ENCODE data around the gene MATN1.

Gene MATN1

GRCh38 chr1:30731806-30732276 lies 8.5 kb upstream of the MATN1 start:
- no peak for DNase-seq (ENCODE audit: low read depth in 1 of 2, low spot score in 1 of 2)

DNA sequence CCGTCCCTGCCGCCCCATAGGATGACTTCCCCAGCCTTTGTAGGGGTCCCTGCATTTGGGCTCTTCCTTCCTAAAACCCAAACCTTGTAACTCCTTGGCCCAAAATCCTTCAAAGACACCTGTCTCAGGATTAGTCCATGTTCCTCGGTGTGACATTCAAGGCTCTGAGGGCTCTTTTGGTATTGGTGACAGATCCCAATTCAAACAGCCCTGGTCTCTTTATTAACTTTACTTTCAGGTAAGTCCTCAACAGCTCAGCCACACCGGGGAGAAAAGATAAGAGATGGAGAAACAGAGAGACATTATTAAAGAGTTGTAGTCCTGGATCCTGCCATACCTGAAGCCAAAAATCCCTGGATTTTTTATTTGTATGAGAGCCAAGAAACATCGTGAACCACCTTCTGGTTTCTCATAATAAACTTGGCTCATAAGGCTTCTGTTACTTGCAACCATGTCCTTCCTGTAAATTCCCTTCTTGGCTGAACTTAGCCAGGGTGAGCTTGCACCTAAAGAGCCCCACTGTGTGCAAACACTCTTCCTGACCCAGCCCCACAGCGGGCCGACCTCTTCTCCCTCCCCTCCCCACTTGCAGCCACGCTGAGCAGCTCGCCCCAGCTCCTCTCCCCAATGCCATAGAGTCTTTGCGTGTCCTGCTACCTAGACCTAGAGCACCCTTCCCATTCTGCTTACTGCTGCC lies 7.9 kb upstream of the MATN1 start:
- DNase-seq (ENCODE audit: low read depth in 1 of 2, low spot score in 1 of 2) = no peak

- DNase-seq (ENCODE audit: low read depth in 1 of 2, low spot score in 1 of 2) = no peak
Measured at GRCh38 chr1:30730346-30731108, 7.1 kb upstream of the MATN1 start.

GRCh38 chr1:30729901-30730300 lies 6.5 kb upstream of the MATN1 start:
- DNase-seq (ENCODE audit: low read depth in 1 of 2, low spot score in 1 of 2) = no peak

DNA sequence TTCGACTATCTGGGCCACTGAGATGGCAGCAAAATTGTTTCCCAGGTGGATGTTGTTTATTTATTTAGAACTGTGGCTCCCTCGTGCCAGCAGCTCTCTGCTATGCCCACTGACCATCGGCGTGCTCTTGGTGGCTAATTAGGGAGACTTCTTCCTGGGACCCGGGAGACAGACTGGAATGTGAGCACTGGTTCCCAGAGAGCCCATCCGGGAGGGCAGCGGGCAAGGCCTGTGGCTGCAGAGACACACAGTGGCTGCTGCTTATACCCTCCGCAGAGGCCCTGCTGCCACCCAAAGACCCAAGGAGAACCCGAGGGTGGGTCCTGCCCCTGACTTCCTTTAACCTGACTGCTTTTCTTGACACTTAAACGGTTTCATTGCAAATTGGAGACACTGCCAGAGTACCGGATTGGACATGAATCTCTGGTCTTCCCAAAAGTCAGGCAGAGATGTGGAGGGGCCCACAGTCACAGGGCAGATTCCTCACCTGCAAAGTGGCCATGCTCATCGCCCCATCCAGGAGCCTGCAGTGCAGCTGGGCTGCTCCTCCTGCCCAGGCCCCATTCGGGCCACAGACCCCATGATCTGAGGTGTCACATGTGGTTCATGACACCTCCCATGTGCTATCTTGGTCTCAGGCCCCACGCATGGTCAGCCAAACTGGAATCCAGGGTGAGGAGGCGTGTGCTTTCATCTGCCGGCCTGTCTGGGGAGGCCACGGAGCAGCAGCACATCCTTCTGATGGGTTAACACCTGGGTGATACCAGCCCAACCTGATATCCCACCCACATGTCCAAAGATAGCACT lies 5.7 kb upstream of the MATN1 start:
- no peak for DNase-seq (ENCODE audit: low read depth in 1 of 2, low spot score in 1 of 2)

DNA sequence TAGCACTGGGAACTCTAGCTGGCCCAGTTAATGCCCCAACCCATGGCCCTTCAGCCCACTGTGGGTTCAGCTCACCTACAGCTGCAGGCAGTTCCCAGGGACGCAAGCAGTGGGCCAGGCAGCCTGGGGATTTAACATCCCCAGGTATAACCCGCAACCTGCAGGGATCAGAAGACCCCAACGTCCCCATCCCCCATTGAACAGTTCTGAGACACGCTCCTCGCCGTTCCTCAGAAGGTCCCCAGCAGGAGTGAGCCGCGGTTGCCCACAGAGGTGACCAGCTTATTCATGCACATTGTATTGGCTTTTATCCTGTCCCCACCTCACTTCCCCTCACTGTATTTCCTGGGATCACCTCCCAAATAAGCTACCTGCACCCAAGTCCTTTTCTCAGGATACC lies 5.0 kb upstream of the MATN1 start:
- DNase-seq (ENCODE audit: low read depth in 1 of 2, low spot score in 1 of 2) = no peak

DNA sequence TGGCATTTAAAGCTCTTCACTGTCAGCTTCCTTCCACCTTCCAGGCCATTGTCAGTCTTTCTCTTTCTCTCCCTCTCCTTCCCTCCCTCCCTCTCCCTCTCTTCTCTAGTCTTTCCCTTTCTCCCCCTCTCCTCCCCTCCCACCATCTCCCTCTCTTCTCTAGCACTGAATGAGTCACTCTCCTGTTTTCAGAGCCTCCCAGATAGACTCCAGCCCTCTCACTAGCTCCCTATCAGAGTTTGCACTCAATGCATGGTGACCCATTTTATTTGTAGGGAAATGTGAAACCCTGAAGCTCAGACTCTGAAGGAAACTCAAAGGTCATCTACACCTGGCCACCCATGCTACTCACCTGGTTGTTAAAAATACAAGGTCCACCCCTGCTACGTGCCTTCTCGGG lies 4.4 kb upstream of the MATN1 start:
- no peak for DNase-seq (ENCODE audit: low read depth in 1 of 2, low spot score in 1 of 2)

DNA sequence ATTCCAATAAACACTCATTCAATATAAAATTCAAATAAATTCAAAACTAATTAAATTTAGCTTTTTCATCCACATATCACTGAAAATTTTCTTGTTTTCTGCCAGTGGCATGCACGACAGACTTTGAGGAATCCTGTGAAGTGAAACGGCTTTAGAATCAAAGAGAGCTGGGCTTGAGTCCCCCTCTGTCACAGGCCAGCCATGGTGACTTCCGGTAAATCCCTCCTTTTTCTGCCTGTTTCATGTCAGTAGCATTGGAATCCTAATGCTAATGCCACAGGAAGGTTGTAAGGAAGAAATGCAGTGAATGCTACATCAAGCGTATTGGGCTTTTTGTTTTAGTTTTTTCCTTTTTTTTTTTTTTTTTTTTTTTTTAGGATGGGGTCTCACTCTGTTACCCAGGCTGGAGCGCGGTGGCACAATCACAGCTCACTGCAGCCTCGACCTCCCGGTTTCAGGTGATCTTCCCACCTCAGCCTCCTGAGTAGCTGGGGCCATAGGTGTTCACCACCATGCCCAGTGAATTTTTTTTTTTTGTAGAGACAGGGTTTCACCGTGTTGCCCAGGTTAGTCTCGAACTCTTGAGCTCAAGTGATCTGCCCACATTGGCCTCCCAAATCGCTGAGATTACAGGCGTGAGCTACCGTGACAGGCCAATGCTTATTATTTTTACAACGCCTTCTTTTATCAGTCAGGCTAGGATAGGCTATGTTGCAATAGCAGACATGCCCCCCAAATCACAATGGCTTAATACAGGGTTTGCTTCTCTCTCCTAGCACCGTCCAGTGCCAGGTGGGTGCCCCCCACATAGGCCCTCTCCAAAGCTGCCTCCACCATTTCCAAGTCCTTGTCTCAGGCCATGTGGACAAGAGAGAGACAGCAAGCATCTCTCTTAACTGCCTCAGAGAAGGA lies 3.6 kb upstream of the MATN1 start:
- DNase-seq (ENCODE audit: low read depth in 1 of 2, low spot score in 1 of 2) = no peak

GRCh38 chr1:30726236-30726635 lies 2.9 kb upstream of the MATN1 start:
- DNase-seq (ENCODE audit: low read depth in 1 of 2, low spot score in 1 of 2) = no peak

DNA sequence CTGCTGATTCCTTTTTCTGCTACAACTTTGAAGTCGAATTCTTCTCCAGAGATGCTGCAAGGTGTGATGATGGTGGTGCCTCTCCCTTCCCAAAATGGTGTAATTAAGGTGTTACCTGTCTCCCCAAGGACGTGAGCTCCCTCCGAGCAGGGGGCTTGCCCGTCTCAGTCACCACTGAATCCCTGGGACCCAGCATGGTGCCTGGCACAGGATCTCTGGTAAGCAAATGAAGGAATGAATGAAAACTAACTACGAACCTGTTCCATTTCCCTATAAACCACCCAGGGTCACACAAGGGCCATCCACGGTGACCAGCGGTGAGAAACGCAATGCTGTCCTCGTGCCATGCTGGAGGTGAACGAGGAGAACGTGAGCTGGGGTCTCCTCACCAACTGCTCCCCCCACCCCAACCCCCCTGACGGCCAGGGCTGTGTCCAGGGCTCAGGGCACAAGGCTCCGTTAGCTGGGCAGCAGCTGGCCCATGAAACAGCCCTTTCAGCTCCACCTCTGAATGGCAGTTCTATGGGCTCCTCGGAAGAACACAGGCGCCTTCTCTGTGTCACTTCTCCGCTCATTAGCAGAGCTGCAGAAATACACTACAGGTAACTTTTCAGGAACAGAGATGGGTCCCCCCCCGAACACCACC lies 2.2 kb upstream of the MATN1 start:
- no peak for DNase-seq (ENCODE audit: low read depth in 1 of 2, low spot score in 1 of 2)

DNA sequence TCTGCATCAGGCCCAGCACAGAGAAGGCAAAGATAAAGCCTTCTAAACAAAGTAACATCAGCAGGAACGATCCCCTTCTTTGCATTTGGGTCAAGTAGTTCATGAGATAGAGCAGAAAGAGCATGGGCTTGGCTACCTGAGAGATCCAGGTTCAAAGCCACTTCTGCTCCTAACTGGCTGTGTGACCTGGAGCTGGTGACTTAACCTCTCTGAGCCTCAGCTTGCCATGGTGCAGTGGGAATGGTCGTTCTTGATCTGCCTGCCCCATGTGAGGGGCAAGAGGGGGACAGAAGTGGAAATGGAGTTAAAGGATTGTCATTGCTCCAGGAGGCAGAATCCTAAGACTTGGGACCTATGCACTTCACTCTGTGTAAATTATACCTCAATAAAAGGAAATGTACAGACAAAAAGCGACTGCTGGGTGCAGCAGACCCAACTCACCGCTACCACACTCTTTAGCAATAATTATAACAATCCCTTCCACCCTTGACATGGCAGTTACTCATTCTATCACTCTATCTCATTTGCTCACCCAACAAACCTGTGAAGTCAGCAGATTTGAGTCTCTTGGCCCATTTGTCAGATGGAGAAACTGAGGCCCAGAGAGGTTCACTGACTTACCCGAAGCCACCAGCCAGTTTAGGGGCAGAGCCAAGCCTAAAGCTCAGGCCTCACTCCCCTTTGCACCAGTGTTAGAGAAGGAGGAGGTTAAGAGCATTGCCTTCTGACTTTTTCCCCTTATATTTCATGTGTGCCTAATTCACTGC lies 1.5 kb upstream of the MATN1 start:
- DNase-seq (ENCODE audit: low read depth in 1 of 2, low spot score in 1 of 2) = no peak

- DNase-seq (ENCODE audit: low read depth in 1 of 2, low spot score in 1 of 2) = no peak
Measured at GRCh38 chr1:30724175-30724574, 790 bp upstream of the MATN1 start.

- DNase-seq (ENCODE audit: low read depth in 1 of 2, low spot score in 1 of 2) = no peak
Measured at GRCh38 chr1:30721812-30722537, 1.4 kb downstream of the MATN1 start.

GRCh38 chr1:30721341-30721793 lies 2.0 kb downstream of the MATN1 start:
- no peak for DNase-seq (ENCODE audit: low read depth in 1 of 2, low spot score in 1 of 2)

DNA sequence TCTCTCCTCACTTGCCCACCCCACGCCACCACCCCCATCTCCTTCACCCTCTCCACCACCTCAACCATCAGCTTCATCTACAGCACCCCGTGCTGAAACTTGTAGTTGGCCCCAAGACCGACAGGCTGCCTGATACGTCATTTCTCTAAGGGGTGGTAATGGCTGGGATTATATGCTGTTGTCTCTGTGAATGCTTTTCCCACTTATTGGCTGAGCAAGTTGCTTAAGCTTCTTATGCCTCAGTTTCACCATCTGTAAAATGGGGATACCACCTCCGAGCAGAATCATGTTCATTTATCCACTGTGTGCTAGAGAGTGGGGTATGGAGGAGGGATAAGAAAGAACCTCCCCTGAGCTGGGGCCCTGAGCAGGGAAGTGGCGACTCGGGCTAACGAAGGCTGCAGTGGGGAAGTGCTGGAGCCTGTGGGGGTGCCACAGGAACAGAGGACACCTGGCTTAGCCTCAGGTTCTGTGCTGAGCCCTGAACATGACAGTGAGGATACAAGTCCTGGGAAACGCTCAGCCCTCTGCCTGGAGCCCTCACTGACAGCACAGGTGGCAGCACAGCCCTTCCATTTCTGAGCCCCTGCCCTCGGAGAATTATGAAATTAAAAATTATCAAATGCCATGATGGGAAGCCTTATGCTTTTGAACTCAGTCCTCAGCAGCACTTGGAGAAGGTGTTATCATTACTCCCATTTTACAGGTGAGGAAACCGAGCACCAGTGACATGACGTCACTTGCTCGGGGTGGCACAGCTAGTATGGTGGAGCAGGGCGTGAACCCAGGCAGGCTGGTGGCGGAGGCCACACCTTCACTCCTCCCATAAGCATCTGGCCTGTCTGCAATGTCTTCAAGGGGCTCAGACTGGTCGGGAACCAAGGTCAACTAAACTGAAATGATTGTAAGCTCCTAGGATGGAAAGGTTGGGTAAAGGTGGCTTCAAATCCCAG lies 2.8 kb downstream of the MATN1 start:
- no peak for DNase-seq (ENCODE audit: low read depth in 1 of 2, low spot score in 1 of 2)

GRCh38 chr1:30719406-30720270 lies 3.7 kb downstream of the MATN1 start:
- DNase-seq (ENCODE audit: low read depth in 1 of 2, low spot score in 1 of 2) = no peak
